SU-DHL-6 (cell line): ENCODE results near the gene CTTN.

ENCODE experiments used
- CTCF ChIP-seq: fragments of 200-600 bp; sonication (generic); IDR thresholded peaks from one replicate; pipeline ENCODE4 v1.5.1; 2017; ENCODE audit warnings: antibody characterized with exemption, mild to moderate bottlenecking, low read length, moderate library complexity; ENCODE audit not compliant: insufficient read depth, poor library complexity, severe bottlenecking
- EZH2phosphoT487 ChIP-seq: fragments of 200-600 bp; sonication (generic), shearing (Covaris generic); conservative IDR thresholded peaks from 2 replicates; pipeline ENCODE4 v1.6.1; 2018; ENCODE audit warnings: mild to moderate bottlenecking, antibody characterized with exemption, low read length, moderate library complexity, mixed read lengths

- TF ChIP-seq CTCF, result no peak
- TF ChIP-seq EZH2phosphoT487, result no peak
These were observed 10.8 kb upstream of the CTTN start for GRCh38 chr11:70387564-70387963.
